Measurements from ENCODE around the gene HOXB4. TPM values are rescaled to one million over a fixed set of nuclear protein-coding genes. Genes with fewer than 3 reads are reported as not detected.
"Not testable (repeated sequence)": the region's sequence is repeated elsewhere in the genome, so short reads cannot be mapped to it uniquely, and the experiment has no call there.

HOXB4 gene
- total RNA-seq, 2 experiments from 2014 or later = 5.3 to 6.4 TPM

- peaks cover 8% of the 10 kb centered on the region for H3K36me3 Mint-ChIP-seq
- peaks cover 25% of the 10 kb centered on the region for H3K27me3 Mint-ChIP-seq
- peak overlapping the region; percentile 92 for H3K27ac Mint-ChIP-seq
- no peaks in the 10 kb centered on the region for H3K9me3 Mint-ChIP-seq
- DNase-seq (peak; percentile 70), ATAC-seq (ENCODE audit: low read depth) (no peak)
- peaks cover 34% of the 10 kb centered on the region for H3K4me1 Mint-ChIP-seq
- POLR2A ChIA-PET = interaction anchor here (0.6 to 2.9 kb wide), 8 partner anchors 27 to 190 kb away, joined by 3 to 21 read pairs (median 4); partner anchors contain the start of gene HOXB5
- peak overlapping the region; percentile 96 for H3K4me3 Mint-ChIP-seq
Observed at GRCh38 chr17:48541577-48542113, 36.5 kb downstream of the HOXB4 start.

- DNase-seq = no peak
- peaks cover 29% of the 10 kb centered on the region for H3K4me1 Mint-ChIP-seq
- POLR2A ChIA-PET = interaction anchor here (1.3 to 2.9 kb wide), 6 partner anchors 26 to 41 kb away, joined by 3 to 21 read pairs (median 4); no protein-coding TSS in a partner anchor
- peak overlapping the region; percentile 96 for H3K4me3 Mint-ChIP-seq
- no peaks in the 10 kb centered on the region for H3K9me3 Mint-ChIP-seq
- H3K27ac Mint-ChIP-seq = peak overlapping the region; percentile 92
- peaks cover 8% of the 10 kb centered on the region for H3K36me3 Mint-ChIP-seq
- ATAC-seq (ENCODE audit: low read depth) = no peak
- H3K27me3 Mint-ChIP-seq = peaks cover 28% of the 10 kb centered on the region
Observed at GRCh38 chr17:48541036-48541576, 37.0 kb downstream of the HOXB4 start.

DNA sequence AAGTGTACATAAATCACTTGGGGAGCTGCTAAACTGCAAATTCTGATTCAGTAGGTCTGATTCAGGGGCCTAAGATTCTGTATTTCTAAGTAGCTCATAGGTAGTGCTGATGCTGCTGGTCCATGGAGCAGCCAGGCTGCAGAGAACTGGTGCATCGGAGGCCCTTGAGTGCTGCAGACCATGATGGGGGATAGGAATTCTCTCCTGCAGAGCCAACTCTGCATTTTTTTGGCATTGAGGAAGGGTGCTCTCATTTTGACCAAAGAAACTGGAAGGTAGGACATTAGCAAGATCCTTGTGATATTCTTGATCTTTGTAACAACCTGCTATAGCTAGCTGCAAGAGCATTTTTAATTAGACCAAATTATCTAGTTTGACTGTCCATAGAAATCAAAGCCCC, 37.9 kb downstream of the HOXB4 start:
- Mint-ChIP-seq H3K36me3 (peaks cover 8% of the 10 kb centered on the region), H3K27me3 (peaks cover 28% of the 10 kb centered on the region), H3K4me3 (peak overlapping the region; percentile 18), H3K9me3 (no peaks in the 10 kb centered on the region), H3K27ac (peak overlapping the region; percentile 57), H3K4me1 (peaks cover 21% of the 10 kb centered on the region)
- DNase-seq (no peak), ATAC-seq (ENCODE audit: low read depth) (no peak)
- POLR2A ChIA-PET = interaction anchor here (0.7 to 2.9 kb wide), 4 partner anchors 27 to 995 kb away, joined by 3 to 21 read pairs (median 5); no protein-coding TSS in a partner anchor

DNA sequence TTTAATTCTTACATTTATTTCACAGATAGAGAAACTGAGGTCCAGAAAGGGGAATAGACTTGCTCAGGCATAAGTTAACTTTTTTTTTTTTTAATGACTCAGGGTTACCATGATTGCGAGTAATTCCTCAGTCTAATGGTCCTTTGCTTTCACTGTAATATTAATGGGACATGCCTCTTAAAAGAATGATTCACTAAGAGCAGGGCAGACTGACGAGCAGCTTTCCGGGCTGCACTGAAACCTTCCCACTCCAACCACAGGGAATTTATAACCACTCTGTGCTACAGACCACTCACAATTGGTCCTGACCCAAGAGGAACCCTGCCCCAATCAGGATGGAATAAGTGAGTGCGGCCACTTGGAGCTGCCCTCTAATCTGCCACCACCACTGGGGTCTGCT, 39.0 kb downstream of the HOXB4 start:
- no peak for ATAC-seq (ENCODE audit: low read depth)
- Mint-ChIP-seq H3K27ac (no peak overlapping the region), H3K9me3 (no peaks in the 10 kb centered on the region), H3K27me3 (peaks cover 27% of the 10 kb centered on the region), H3K4me1 (peaks cover 21% of the 10 kb centered on the region), H3K4me3 (no peak overlapping the region), H3K36me3 (peaks cover 8% of the 10 kb centered on the region)
- no peak for DNase-seq
- POLR2A ChIA-PET = no interaction called here

GRCh38 chr17:48537316-48537715, 40.8 kb downstream of the HOXB4 start:
- POLR2A ChIA-PET = no interaction called here
- ATAC-seq (ENCODE audit: low read depth) = no peak
- Mint-ChIP-seq H3K36me3 (peaks cover 3% of the 10 kb centered on the region), H3K9me3 (no peaks in the 10 kb centered on the region), H3K4me3 (no peak overlapping the region), H3K27ac (no peak overlapping the region), H3K4me1 (peaks cover 15% of the 10 kb centered on the region), H3K27me3 (peaks cover 20% of the 10 kb centered on the region)
- no peak for DNase-seq

GRCh38 chr17:48535793-48536559, 42.2 kb downstream of the HOXB4 start:
- not testable (repeated sequence) for ATAC-seq (ENCODE audit: low read depth); H3K9me3 Mint-ChIP-seq; H3K36me3 Mint-ChIP-seq; H3K4me3 Mint-ChIP-seq; H3K4me1 Mint-ChIP-seq; H3K27ac Mint-ChIP-seq; DNase-seq
- peaks cover 22% of the 10 kb centered on the region for H3K27me3 Mint-ChIP-seq
- POLR2A ChIA-PET = interaction anchor here (0.9 to 1.4 kb wide), 2 partner anchors 15 to 30 kb away, joined by 3 to 4 read pairs; no protein-coding TSS in a partner anchor

- ATAC-seq (ENCODE audit: low read depth) (no peak), DNase-seq (no peak)
- Mint-ChIP-seq H3K27ac (no peak overlapping the region), H3K4me1 (no peaks in the 10 kb centered on the region), H3K9me3 (no peaks in the 10 kb centered on the region), H3K4me3 (no peak overlapping the region), H3K36me3 (no peaks in the 10 kb centered on the region), H3K27me3 (peaks cover 19% of the 10 kb centered on the region)
- POLR2A ChIA-PET = no interaction called here
Observed at GRCh38 chr17:48532261-48532660, 45.9 kb downstream of the HOXB4 start.

GRCh38 chr17:48530887-48531272, 47.3 kb downstream of the HOXB4 start, which contains the start of gene HOXB1:
Gene HOXB1 (minus strand): TSS chr17:48531011. CDS start chr17:48530904, 107 bp downstream.
- Mint-ChIP-seq H3K27me3 (peaks cover 21% of the 10 kb centered on the region), H3K27ac (no peak within 1 kb of the TSS), H3K9me3 (no peaks in the 10 kb centered on the region), H3K36me3 (no peaks in the 10 kb centered on the region), H3K4me3 (no peak within 1 kb of the TSS), H3K4me1 (no peaks in the 10 kb centered on the region)
- ATAC-seq (ENCODE audit: low read depth) (no peak), DNase-seq (no peak)
- POLR2A ChIA-PET = no interaction called here

GRCh38 chr17:48530208-48530886, 47.8 kb downstream of the HOXB4 start:
- H3K4me1 Mint-ChIP-seq = no peaks in the 10 kb centered on the region
- H3K36me3 Mint-ChIP-seq = no peaks in the 10 kb centered on the region
- no peak for ATAC-seq (ENCODE audit: low read depth)
- no peak for DNase-seq
- H3K9me3 Mint-ChIP-seq = no peaks in the 10 kb centered on the region
- no peak overlapping the region for H3K27ac Mint-ChIP-seq
- no peak overlapping the region for H3K4me3 Mint-ChIP-seq
- peaks cover 27% of the 10 kb centered on the region for H3K27me3 Mint-ChIP-seq
- POLR2A ChIA-PET = no interaction called here

DNA sequence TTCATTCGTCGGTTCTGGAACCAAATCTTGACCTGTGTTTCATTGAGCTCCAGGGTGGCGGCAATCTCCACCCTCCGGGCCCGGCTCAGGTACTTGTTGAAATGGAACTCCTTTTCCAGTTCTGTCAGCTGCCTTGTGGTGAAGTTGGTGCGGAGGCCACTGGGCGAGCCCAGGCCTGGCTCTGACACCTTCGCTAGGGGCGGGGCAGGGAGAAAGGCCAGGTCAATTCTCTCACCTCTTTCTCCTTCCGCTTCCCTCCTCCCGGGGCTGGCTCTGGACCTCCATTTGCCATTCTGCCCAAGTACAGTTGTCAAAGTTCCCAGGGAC, 48.5 kb downstream of the HOXB4 start:
- peaks cover 3% of the 10 kb centered on the region for H3K36me3 Mint-ChIP-seq
- H3K9me3 Mint-ChIP-seq = no peaks in the 10 kb centered on the region
- DNase-seq = no peak
- H3K27ac Mint-ChIP-seq = no peak overlapping the region
- peaks cover 34% of the 10 kb centered on the region for H3K27me3 Mint-ChIP-seq
- POLR2A ChIA-PET = no interaction called here
- no peak for ATAC-seq (ENCODE audit: low read depth)
- no peak overlapping the region for H3K4me3 Mint-ChIP-seq
- no peaks in the 10 kb centered on the region for H3K4me1 Mint-ChIP-seq

DNA sequence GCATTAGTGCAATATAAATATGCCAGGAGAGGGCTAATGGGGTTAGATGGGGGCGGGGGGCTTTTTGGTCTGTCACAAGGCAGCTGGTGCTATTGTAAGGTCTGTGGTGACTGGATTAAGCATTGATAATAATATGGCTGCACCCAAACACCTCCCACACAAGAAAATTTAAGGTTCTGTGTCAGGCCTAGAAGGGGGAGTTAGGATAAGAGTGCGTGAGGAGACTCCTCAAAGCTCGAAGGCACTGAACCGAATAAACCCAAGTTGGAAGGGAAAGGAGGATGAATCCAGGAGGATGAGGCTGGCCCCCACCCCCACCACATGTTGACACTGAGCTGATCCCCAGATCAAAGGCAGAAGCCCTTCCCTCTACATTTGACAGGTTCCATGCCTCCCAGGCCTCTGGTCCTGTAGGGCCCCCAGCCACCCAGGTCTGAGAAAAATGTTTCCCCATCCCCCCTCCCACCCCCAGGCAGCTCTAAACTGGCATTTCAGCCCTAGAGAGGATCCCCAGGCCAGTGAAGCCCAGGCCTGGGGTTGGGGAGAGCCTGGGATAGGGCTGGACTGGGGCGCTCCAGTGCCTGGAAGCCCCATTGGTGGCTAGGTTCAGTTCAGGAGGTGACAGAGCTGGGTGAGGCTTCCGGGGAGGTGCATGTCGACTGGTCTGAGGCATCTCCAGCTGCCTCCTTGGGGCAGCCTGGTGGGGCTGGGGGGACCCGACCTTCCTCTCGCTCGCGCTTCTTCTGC, 49.0 kb downstream of the HOXB4 start:
- no peak overlapping the region for H3K27ac Mint-ChIP-seq
- H3K36me3 Mint-ChIP-seq = peaks cover 3% of the 10 kb centered on the region
- no peaks in the 10 kb centered on the region for H3K9me3 Mint-ChIP-seq
- DNase-seq (no peak), ATAC-seq (ENCODE audit: low read depth) (no peak)
- no peak overlapping the region for H3K4me3 Mint-ChIP-seq
- H3K27me3 Mint-ChIP-seq = peaks cover 39% of the 10 kb centered on the region
- no peaks in the 10 kb centered on the region for H3K4me1 Mint-ChIP-seq
- POLR2A ChIA-PET = interaction anchor here (0.5 kb wide), 1 partner anchor 331 kb away, joined by 3 read pairs; no protein-coding TSS in a partner anchor

DNA sequence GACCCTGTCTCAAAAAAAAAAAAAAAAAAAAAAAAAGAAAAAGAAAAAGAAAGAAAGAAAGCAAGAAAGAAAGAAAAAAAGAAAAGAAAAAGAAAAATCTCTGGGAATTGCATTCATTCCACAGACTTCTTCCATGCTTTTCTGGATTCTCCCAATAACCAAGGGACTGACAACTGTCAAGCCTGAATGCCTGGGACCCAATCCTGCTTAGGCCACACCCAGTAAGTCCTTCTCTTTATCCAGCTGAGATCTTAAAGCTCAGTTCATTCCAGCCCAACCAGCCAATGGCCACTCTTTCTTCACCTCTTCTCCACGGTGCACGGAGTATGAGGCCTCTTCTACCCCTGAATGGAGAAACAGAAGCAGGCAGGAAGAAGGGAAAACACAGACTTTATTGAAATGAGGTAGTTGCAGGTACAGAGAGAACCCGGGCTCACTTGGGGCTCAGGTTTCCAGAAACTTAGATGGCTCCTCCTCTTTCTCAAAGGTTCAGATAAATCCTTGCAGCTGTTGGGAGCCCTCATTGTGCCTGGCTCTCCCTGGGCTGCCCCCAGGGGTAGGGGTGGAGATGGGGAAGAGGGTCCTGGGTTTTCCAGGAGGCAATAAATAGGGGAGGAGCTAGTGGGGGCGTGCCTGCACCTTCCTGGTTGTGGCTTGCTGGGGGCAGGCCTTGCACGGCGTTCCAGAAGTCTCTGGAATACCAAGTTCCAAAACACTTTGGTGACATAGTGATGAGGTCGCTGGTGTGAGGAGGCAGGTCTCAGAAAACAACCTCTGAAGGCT, 49.8 kb downstream of the HOXB4 start:
- Mint-ChIP-seq H3K4me3 (no peak overlapping the region), H3K27me3 (peaks cover 47% of the 10 kb centered on the region), H3K4me1 (no peaks in the 10 kb centered on the region), H3K9me3 (no peaks in the 10 kb centered on the region), H3K27ac (no peak overlapping the region), H3K36me3 (peaks cover 3% of the 10 kb centered on the region)
- DNase-seq (no peak), ATAC-seq (ENCODE audit: low read depth) (no peak)
- POLR2A ChIA-PET = interaction anchor here (0.5 kb wide), 1 partner anchor 330 kb away, joined by 3 read pairs; no protein-coding TSS in a partner anchor

Measured in activated naive CD8-positive, alpha-beta T cell treated with anti-CD3 and anti-CD28 coated beads, Interleukin-2, amount 10 ng/mL, durations not matched to agents 7 days and 5 days (primary cell).